GM12891 (cell line): ENCODE data around the gene PSMB8.

Experiments used
- DNase-seq: peaks from one replicate; pipeline ENCODE4 v3.0.0; 2011; ENCODE audit warnings: low spot score; ENCODE audit not compliant: insufficient read length
- FAIRE-seq: peaks from 2 replicates; lab custom pipeline; 2011; peaks lifted over from hg19 to GRCh38; lab: Jason Lieb, UNC
- PAX5 ChIP-seq: IDR thresholded peaks from 2 replicates; pipeline ENCODE4 v1.6.1; 2011; ENCODE audit warnings: low read length, moderate library complexity, mild to moderate bottlenecking; ENCODE audit not compliant: insufficient read depth, severe bottlenecking
- POLR2A ChIP-seq: IDR thresholded peaks from 2 replicates; pipeline ENCODE4 v1.6.1; 2011; ENCODE audit warnings: low read depth, low read length, control low read depth
- POLR2AphosphoS5 ChIP-seq: IDR thresholded peaks from 2 replicates; pipeline ENCODE4 v1.6.1; 2011; ENCODE audit warnings: low read depth, low read length, control low read depth
- POU2F2 ChIP-seq: IDR thresholded peaks from 2 replicates; pipeline ENCODE4 v1.6.1; 2011; ENCODE audit warnings: low read depth, mild to moderate bottlenecking, control low read depth, low read length, moderate library complexity
- SPI1 ChIP-seq: IDR thresholded peaks from 2 replicates; pipeline ENCODE4 v1.6.1; 2011; ENCODE audit warnings: low read depth, low read length, control low read depth
- TAF1 ChIP-seq: IDR thresholded peaks from 2 replicates; pipeline ENCODE4 v1.6.1; 2011; ENCODE audit warnings: low read depth, low read length, control low read depth

PSMB8 gene

GRCh38 chr6:32857156-32857891 is 13.5 kb upstream of the PSMB8 start:
- FAIRE-seq (no peak), DNase-seq (no peak)
- TF ChIP-seq POLR2AphosphoS5 (no peak), POU2F2 (no peak), TAF1 (no peak), PAX5 (no peak), POLR2A (no peak), SPI1 (no peak)

GRCh38 chr6:32855467-32856174 is 11.8 kb upstream of the PSMB8 start:
- DNase-seq: no peak
- peak; percentile 33 for FAIRE-seq
- TF ChIP-seq PAX5 (no peak), POU2F2 (no peak), POLR2A (no peak), TAF1 (no peak), SPI1 (no peak), POLR2AphosphoS5 (no peak)

- peak; percentile 46 for DNase-seq
- 0 out of 2 replicates have a peak, but pooled peaks have one; percentile 23 for TF ChIP-seq POLR2A
- peak; percentile 4; the same call in 1 of the 2 replicates for TF ChIP-seq SPI1
- no peak for TF ChIP-seq POLR2AphosphoS5
- FAIRE-seq: peak; percentile 68
Measured at GRCh38 chr6:32854376-32855178, 10.7 kb upstream of the PSMB8 start.

GRCh38 chr6:32853541-32854375 is 9.9 kb upstream of the PSMB8 start, which contains the start of the genes PSMB9 and TAP1:
TSS of gene PSMB9 (plus strand) at chr6:32854192. CDS start at chr6:32854230, 38 bp downstream.
TSS of gene TAP1 (minus strand) at chr6:32853704. CDS start at chr6:32853636, 68 bp downstream.
- TF ChIP-seq PAX5: peak; percentile 40
- no peak for TF ChIP-seq SPI1
- TF ChIP-seq TAF1: peak; percentile 64; the same call in 1 of the 2 replicates
- TF ChIP-seq POU2F2: peak; percentile 56; the same call in 1 of the 2 replicates
- peak; percentile 59 for TF ChIP-seq POLR2AphosphoS5
- peak; percentile 83; the same call in 1 of the 2 replicates for TF ChIP-seq POLR2A
- FAIRE-seq (peak; percentile 98), DNase-seq (peak; percentile 89)

- DNase-seq (peak; percentile 32), FAIRE-seq (no peak)
- TF ChIP-seq TAF1 (no peak; the same call in 1 of the 2 replicates), POLR2AphosphoS5 (peak; percentile 22; the same call in 1 of the 2 replicates), POLR2A (0 out of 2 replicates have a peak, but pooled peaks have one; percentile 4), PAX5 (no peak), POU2F2 (no peak), SPI1 (no peak)
Measured at GRCh38 chr6:32852844-32853540, 9.1 kb upstream of the PSMB8 start.

- 0 out of 2 replicates have a peak, but pooled peaks have one; percentile 11 for TF ChIP-seq POLR2A
- TF ChIP-seq PAX5: no peak
- TF ChIP-seq POU2F2: no peak
- DNase-seq: no peak
- peak; percentile 48 for FAIRE-seq
Measured at GRCh38 chr6:32852018-32852843, 8.4 kb upstream of the PSMB8 start.

- no peak for TF ChIP-seq TAF1
- no peak for TF ChIP-seq POLR2AphosphoS5
- no peak for TF ChIP-seq POLR2A
- no peak for FAIRE-seq
- no peak for DNase-seq
Measured at GRCh38 chr6:32851025-32851424, 7.2 kb upstream of the PSMB8 start.

- DNase-seq: no peak
- no peak for FAIRE-seq
- no peak for TF ChIP-seq PAX5
- no peak for TF ChIP-seq SPI1
- TF ChIP-seq TAF1: no peak
- no peak for TF ChIP-seq POU2F2
- TF ChIP-seq POLR2AphosphoS5: no peak
- TF ChIP-seq POLR2A: no peak
Measured at GRCh38 chr6:32849126-32849525, 5.3 kb upstream of the PSMB8 start.
